GM19455 (cell line): ENCODE results near the gene MMP1.

ENCODE experiments used
- ATAC-seq: cut with Tn5 transposase; IDR thresholded peaks from one replicate; pipeline ENCODE4 v1.9.1; 2021; ENCODE audit not compliant: unreplicated experiment

The MMP1 gene

GRCh38 chr11:102798012-102798746 is at the start of gene MMP1:
TSS of gene MMP1 (minus strand) at chr11:102798160. CDS start at chr11:102798092, 68 bp downstream.
- ATAC-seq, result no peak

- no peak for ATAC-seq
Observed at GRCh38 chr11:102846292-102846691, 48.3 kb upstream of the MMP1 start.

- no peak for ATAC-seq
Observed at GRCh38 chr11:102843489-102843888, 45.5 kb upstream of the MMP1 start, which contains the start of gene MMP3. TSS of gene MMP3 (minus strand) at chr11:102843609. CDS start at chr11:102843546, 63 bp downstream.

- ATAC-seq, result no peak
Observed at GRCh38 chr11:102842930-102843329, 45.0 kb upstream of the MMP1 start.

GRCh38 chr11:102840018-102840417 is 42.1 kb upstream of the MMP1 start:
- no peak for ATAC-seq

GRCh38 chr11:102837646-102838045 is 39.7 kb upstream of the MMP1 start:
- no peak for ATAC-seq

GRCh38 chr11:102837156-102837555 is 39.2 kb upstream of the MMP1 start:
- no peak for ATAC-seq

GRCh38 chr11:102836290-102836875 is 38.4 kb upstream of the MMP1 start:
- ATAC-seq, result no peak

- ATAC-seq, result no peak
Observed at GRCh38 chr11:102833731-102834130, 35.8 kb upstream of the MMP1 start.

GRCh38 chr11:102832612-102833011 is 34.7 kb upstream of the MMP1 start:
- ATAC-seq, result no peak

GRCh38 chr11:102831489-102832440 is 33.8 kb upstream of the MMP1 start:
- ATAC-seq, result no peak

GRCh38 chr11:102831128-102831488 is 33.1 kb upstream of the MMP1 start:
- ATAC-seq, result no peak

- ATAC-seq, result no peak
Observed at GRCh38 chr11:102830001-102830727, 32.2 kb upstream of the MMP1 start.

- no peak for ATAC-seq
Observed at GRCh38 chr11:102829316-102830000, 31.5 kb upstream of the MMP1 start.

GRCh38 chr11:102824556-102824955 is 26.6 kb upstream of the MMP1 start:
- ATAC-seq, result no peak

GRCh38 chr11:102819491-102819890 is 21.5 kb upstream of the MMP1 start:
- no peak for ATAC-seq

- no peak for ATAC-seq
Observed at GRCh38 chr11:102813484-102813883, 15.5 kb upstream of the MMP1 start.

GRCh38 chr11:102812188-102812587 is 14.2 kb upstream of the MMP1 start:
- no peak for ATAC-seq

- ATAC-seq, result no peak
Observed at GRCh38 chr11:102810950-102811660, 13.1 kb upstream of the MMP1 start.

- ATAC-seq, result no peak
Observed at GRCh38 chr11:102809971-102810370, 12.0 kb upstream of the MMP1 start.
